K562 treated with DMSO at 1 percent for 24 hours (cell line): ENCODE results near the gene DUSP21. TPM values are rescaled to one million over a fixed set of nuclear protein-coding genes. Genes with fewer than 3 reads are reported as not detected.

Source experiments
- total RNA-seq: library from RNA; unstranded; fragments of 300-600 nt; gene quantifications from 2 replicates; pipeline ENCODE4 v1.2.3, GENCODE V29; 2022; ENCODE audit warnings: low read depth; ENCODE audit not compliant: insufficient read depth

The DUSP21 gene
- 0.96 and 1.0 TPM in 2 replicates for total RNA-seq

GRCh38 chrX:44843753-44844152 is at the start of gene DUSP21:
Gene DUSP21, plus strand, starts transcription at chrX:44844021. Its CDS starts 112 bp downstream, at chrX:44844133.

GRCh38 chrX:44872821-44873414 is 29.1 kb downstream of the DUSP21 start, which contains the start of gene KDM6A:
Gene KDM6A, plus strand, starts transcription at chrX:44873188. Its CDS starts 364 bp downstream, at chrX:44873552.

Other genes starting within 250 kb of the DUSP21 start
- gene KDM6A, start 29.2 kb downstream of the DUSP21 start, total RNA-seq: 12.8 and 16.2 TPM in 2 replicates